ENCODE results near the gene SHCBP1L. TPM values are rescaled to one million over a fixed set of nuclear protein-coding genes. Genes with fewer than 3 reads are reported as not detected.

SHCBP1L gene
- total and polyA plus RNA-seq, 2 donors (not counting 1 experiment from before 2014, with no cell fraction given): not detected

DNA sequence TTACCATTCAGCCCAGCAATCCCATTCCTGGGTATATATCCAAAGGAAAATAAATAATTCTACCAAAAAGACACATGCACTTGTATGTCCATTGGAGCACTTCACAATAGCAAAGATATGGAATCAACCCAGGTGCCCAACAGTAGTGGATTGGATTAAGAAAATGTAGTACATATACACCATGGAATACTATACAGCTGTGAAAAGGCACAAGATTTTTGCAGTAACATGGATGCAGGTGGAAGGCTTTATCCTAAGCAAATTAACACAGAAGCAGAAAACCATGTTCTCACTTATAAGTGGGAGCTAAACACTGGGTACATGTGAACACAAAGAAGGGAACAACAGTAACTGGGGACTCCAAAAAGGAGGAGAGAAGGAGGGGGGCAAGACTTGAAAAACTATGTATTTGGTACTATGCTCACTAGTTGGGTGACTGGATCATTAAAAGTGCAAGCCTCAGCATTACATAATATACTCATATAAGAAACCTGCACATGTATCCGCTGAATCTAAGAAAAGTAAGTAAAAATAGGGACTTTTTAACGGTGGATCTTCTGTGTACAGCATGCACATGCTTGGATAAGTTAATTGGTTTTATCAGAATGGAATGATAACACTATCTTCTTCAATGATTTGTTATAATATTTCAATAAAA is 3.9 kb upstream of the SHCBP1L start:
- Histone ChIP-seq H3K27me3 (replicated peaks in 1 of 4; ENCODE audit: control extremely low read depth in 1 of 4, control insufficient read depth in 3 of 4, insufficient read depth in 4 of 4, low read length in 3 of 4) (peaks cover 0 to 22% (median 10%) of the 10 kb centered on the region in 4 experiments), H3K4me2 (replicated peaks; ENCODE audit: low read depth, low read length, poor library complexity, severe bottlenecking) (no peak overlapping the region), H3K79me2 (ENCODE audit: control insufficient read depth, insufficient read depth, low read length) (no peaks in the 10 kb centered on the region), H3K27ac (ENCODE audit: low read length in 2 of 2) (no peak overlapping the region), H4K20me1 (ENCODE audit: control insufficient read depth, insufficient read depth, low read length, poor library complexity, severe bottlenecking) (no peaks in the 10 kb centered on the region), H3K4me3 (ENCODE audit: control extremely low read depth in 1 of 5, extremely low read depth in 1 of 5, insufficient read depth in 1 of 5, low read depth in 2 of 5, low read length in 4 of 5) (no peak overlapping the region), H3K9me3 (ENCODE audit: control extremely low read depth in 1 of 3, control insufficient read depth in 2 of 3, insufficient read depth in 1 of 3, low read length in 2 of 3) (peaks cover 0 to 3% (median 0%) of the 10 kb centered on the region in 3 donors), H3K4me1 (ENCODE audit: control insufficient read depth in 2 of 2, insufficient read depth in 2 of 2, low read length in 2 of 2) (peaks cover 6 to 9% of the 10 kb centered on the region in 2 donors), H3K36me3 (replicated peaks in 1 of 2; ENCODE audit: control extremely low read depth in 1 of 2, control insufficient read depth in 1 of 2, extremely low read depth in 1 of 2, insufficient read depth in 2 of 2, low read length in 1 of 2) (no peaks in the 10 kb centered on the region), H2AFZ (ENCODE audit: insufficient read depth, low read depth, low read length, poor library complexity, severe bottlenecking) (no peak overlapping the region), H3K9ac (ENCODE audit: low read length) (no peak overlapping the region)
- WGBS (ENCODE audit: insufficient coverage): no CpG with 5 or more reads among the region's 2 CpGs
- ChIA-PET CTCF (no interaction called here), POLR2A (no interaction called here)
- Mint-ChIP-seq H3K4me1 (peaks cover 4% of the 10 kb centered on the region), H3K9me3 (ENCODE audit: insufficient read depth) (peaks cover 7% of the 10 kb centered on the region), H3K27me3 (peaks cover 37% of the 10 kb centered on the region), H3K27ac (no peak overlapping the region), H3K4me3 (no peak overlapping the region)
- DNase-seq (no peak), ATAC-seq (ENCODE audit: low read depth) (no peak)
- intact Hi-C loops (cut with micrococcal nuclease): no loop called here
- no peak for TF ChIP-seq EZH2 (IDR thresholded peaks at IDR 0.05; ENCODE audit: borderline replicate concordance, insufficient read depth, low read depth, low read length, poor library complexity, severe bottlenecking)
- TF ChIP-seq, protein P1, sequence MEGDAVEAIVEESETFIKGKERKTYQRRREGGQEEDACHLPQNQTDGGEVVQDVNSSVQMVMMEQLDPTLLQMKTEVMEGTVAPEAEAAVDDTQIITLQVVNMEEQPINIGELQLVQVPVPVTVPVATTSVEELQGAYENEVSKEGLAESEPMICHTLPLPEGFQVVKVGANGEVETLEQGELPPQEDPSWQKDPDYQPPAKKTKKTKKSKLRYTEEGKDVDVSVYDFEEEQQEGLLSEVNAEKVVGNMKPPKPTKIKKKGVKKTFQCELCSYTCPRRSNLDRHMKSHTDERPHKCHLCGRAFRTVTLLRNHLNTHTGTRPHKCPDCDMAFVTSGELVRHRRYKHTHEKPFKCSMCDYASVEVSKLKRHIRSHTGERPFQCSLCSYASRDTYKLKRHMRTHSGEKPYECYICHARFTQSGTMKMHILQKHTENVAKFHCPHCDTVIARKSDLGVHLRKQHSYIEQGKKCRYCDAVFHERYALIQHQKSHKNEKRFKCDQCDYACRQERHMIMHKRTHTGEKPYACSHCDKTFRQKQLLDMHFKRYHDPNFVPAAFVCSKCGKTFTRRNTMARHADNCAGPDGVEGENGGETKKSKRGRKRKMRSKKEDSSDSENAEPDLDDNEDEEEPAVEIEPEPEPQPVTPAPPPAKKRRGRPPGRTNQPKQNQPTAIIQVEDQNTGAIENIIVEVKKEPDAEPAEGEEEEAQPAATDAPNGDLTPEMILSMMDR (IDR thresholded peaks at IDR 0.05): no peak

Data from B cell (primary cell).